A549 (cell line): Measurements from ENCODE around the gene POLRMT. TPM values are rescaled to one million over a fixed set of nuclear protein-coding genes. Genes with fewer than 3 reads are reported as not detected.
A peak's percentile ranks its signal among the peaks of the same experiment; 100 is the strongest.

Source experiments
- ATAC-seq, 2 experiments: fragments of 200-7000 bp in 1 of 2; fragments of >200 bp in 1 of 2; cut with Nextera tagmentation in 1 of 2; cut with Tn5 transposase in 1 of 2; 3 replicates each; pipeline versions ENCODE4 v1.8.0 to v1.9.1; 2018 to 2020; ENCODE audit warnings: mild to moderate bottlenecking in 1 of 2, moderate library complexity in 1 of 2
- CTCF ChIA-PET: fragments of 300-600 bp; sonication (Branson Sonifier 250); formaldehyde crosslinking; extraction: SDS; loops from one replicate; lab custom pipeline; 2021; ENCODE audit warnings: antibody characterized with exemption, inconsistent platforms; lab: Yijun Ruan, JAX
- POLR2A ChIA-PET: fragments of 350-600 bp; formaldehyde crosslinking; extraction: SDS; loops from one replicate; lab custom pipeline; 2021; ENCODE audit warnings: antibody characterized with exemption, inconsistent platforms; lab: Yijun Ruan, JAX
- DNase-seq, 2 experiments: peaks; one replicate each; pipeline versions ENCODE4 v3.0.0 to v3.0.0-alpha.2; 2011 to 2016; ENCODE audit warnings: low read depth in 1 of 2, low spot score in 1 of 2
- FAIRE-seq: peaks from 2 replicates; lab custom pipeline; 2011; peaks lifted over from hg19 to GRCh38; lab: Jason Lieb, UNC
- H3K27ac ChIP-seq, 2 experiments: fragments of >200 bp; sonication (Bioruptor Twin); formaldehyde crosslinking; 3 replicates each; pipeline ENCODE4 v1.5.1; 2016 to 2017
- H3K4me1 ChIP-seq: fragments of >200 bp; sonication (Bioruptor Twin); formaldehyde crosslinking; 3 replicates; pipeline ENCODE4 v1.6.1; 2016
- H3K4me2 ChIP-seq: fragments of >200 bp; sonication (Bioruptor Twin); formaldehyde crosslinking; 3 replicates; pipeline ENCODE4 v1.6.1; 2016
- H3K4me3 ChIP-seq: fragments of >200 bp; sonication (Bioruptor Twin); formaldehyde crosslinking; 3 replicates; pipeline ENCODE4 v1.5.1; 2016
- H3K9me3 ChIP-seq: fragments of >200 bp; sonication (Bioruptor Twin); formaldehyde crosslinking; 3 replicates; pipeline ENCODE4 v1.6.1; 2016
- CBX2 ChIP-seq: fragments of 200-600 bp; sonication (generic); IDR thresholded peaks from 2 replicates; pipeline ENCODE4 v1.6.1; 2016; ENCODE audit warnings: low read depth, mild to moderate bottlenecking, borderline replicate concordance
- EHF ChIP-seq: fragments of 250-450 bp; sonication (Bioruptor Pico); IDR thresholded peaks from 2 replicates; pipeline ENCODE4 v1.5.0; 2020; ENCODE audit warnings: mild to moderate bottlenecking
- EP300 ChIP-seq, 2 experiments: fragments of >200 bp; sonication (Bioruptor Twin); formaldehyde crosslinking; IDR thresholded peaks; 2 replicates in 1 of 2; 3 replicates in 1 of 2; pipeline ENCODE4 v1.6.1; 2016 to 2017
- FOSL2 ChIP-seq, 2 experiments: fragments of 450-650 bp in 1 of 2; fragments of >200 bp in 1 of 2; sonication (Bioruptor Twin) in 1 of 2; formaldehyde crosslinking; IDR thresholded peaks; 2 replicates each; pipeline versions ENCODE4 v1.5.0 to v1.6.1; 2016 to 2020; ENCODE audit warnings: mild to moderate bottlenecking in 1 of 2, moderate library complexity in 1 of 2
- GATA3 ChIP-seq: IDR thresholded peaks from 2 replicates; pipeline ENCODE4 v1.6.1; 2012; ENCODE audit warnings: borderline replicate concordance
- HDAC2 ChIP-seq: fragments of 200-600 bp; sonication (generic); IDR thresholded peaks from 2 replicates; pipeline ENCODE4 v1.6.1; 2016
- HMGXB4 ChIP-seq: fragments of 250-450 bp; sonication (Bioruptor Pico); IDR thresholded peaks from 2 replicates; pipeline ENCODE4 v1.5.0; 2021; ENCODE audit warnings: mild to moderate bottlenecking, moderate library complexity, borderline replicate concordance
- HOXB13 ChIP-seq: fragments of 250-450 bp; sonication (Bioruptor Pico); IDR thresholded peaks from 2 replicates; pipeline ENCODE4 v1.5.0; 2020; ENCODE audit warnings: low read depth, mild to moderate bottlenecking, moderate library complexity
- JUNB ChIP-seq: fragments of >200 bp; sonication (Bioruptor Twin); formaldehyde crosslinking; IDR thresholded peaks from 2 replicates; pipeline ENCODE4 v1.6.1; 2016
- MAX ChIP-seq: IDR thresholded peaks from 2 replicates; pipeline ENCODE4 v1.6.1; 2012
- MYC ChIP-seq: IDR thresholded peaks from 2 replicates; pipeline ENCODE4 v1.6.1; 2012; ENCODE audit warnings: mild to moderate bottlenecking, inconsistent platforms, low read length, improper control_type of control experiment, borderline replicate concordance
- RAD21 ChIP-seq, 2 experiments: fragments of >200 bp in 1 of 2; sonication (Bioruptor Twin) in 1 of 2; formaldehyde crosslinking in 1 of 2; IDR thresholded peaks in 1 of 2; conservative IDR thresholded peaks in 1 of 2; 2 replicates in 1 of 2; 3 replicates in 1 of 2; pipeline ENCODE4 v1.6.1; 2012 to 2018; ENCODE audit warnings: inconsistent platforms in 1 of 2
- RFX5 ChIP-seq: fragments of 450-650 bp; IDR thresholded peaks from 2 replicates; pipeline ENCODE4 v1.7.1; 2014; ENCODE audit warnings: antibody characterized with exemption, mild to moderate bottlenecking, moderate library complexity
- TFCP2L1 ChIP-seq: fragments of 250-450 bp; sonication (Bioruptor Pico); IDR thresholded peaks from 2 replicates; pipeline ENCODE4 v1.5.0; 2021; ENCODE audit warnings: mild to moderate bottlenecking
- ZNF302 ChIP-seq: fragments of 250-450 bp; sonication (Bioruptor Pico); IDR thresholded peaks from 2 replicates; pipeline ENCODE4 v1.9.0; 2021; ENCODE audit warnings: inconsistent platforms, mild to moderate bottlenecking, moderate library complexity
- WGBS: methylation state at CpG from one replicate; pipeline ENCODE4 v1.1.6; 2017; ENCODE audit errors: missing lambda C conversion rate; 5-methylcytosine and 5-hydroxymethylcytosine counted together
- polyA plus RNA-seq, 4 experiments: library from polyadenylated mRNA; depleted of rRNA in 3 of 4; stranded (reverse); fragments of >200 nt; fragmentation: RNase III in 1 of 4; extraction: RNeasy Plus Mini Kit Qiagen cat#74134 plus additional on column Dnase treatment in 1 of 4; gene quantifications; 2 replicates in 3 of 4; 3 replicates in 1 of 4; pipeline ENCODE4 v1.2.3, GENCODE V29; 2011 to 2017

POLRMT gene
- polyA plus RNA-seq, 2 of the 4 experiments (the other 2 are of a cell fraction): 41.9 to 68.8 TPM

- DNase-seq (peak in 1 of 2 experiments; percentile 58), FAIRE-seq (no peak), ATAC-seq (peak; percentile 23 to 29; a peak in 3 of 6 replicates)
- Histone ChIP-seq H3K4me2 (peak overlapping the region; percentile 44; the same call in 2 of the 3 replicates), H3K4me1 (peaks cover 40% of the 10 kb centered on the region), H3K9me3 (no peaks in the 10 kb centered on the region), H3K27ac (peak overlapping the region; percentile 72 to 86), H3K4me3 (no peak overlapping the region)
- WGBS: 70% methylated on average over 36 of the region's 36 CpGs
- CTCF ChIA-PET: interaction anchor here (1.4 to 1.7 kb wide), 2 partner anchors 13 to 27 kb away, joined by 3 to 4 read pairs; no protein-coding TSS in a partner anchor
- TF ChIP-seq EP300 (IDR thresholded peaks at IDR 0.05) (peak in 1 of 2 experiments; percentile 31; a peak in 1 of 5 replicates), HDAC2 (no peak)
- POLR2A ChIA-PET: interaction anchor here (0.5 kb wide), 1 partner anchor 20 kb away, joined by 5 read pairs; no protein-coding TSS in a partner anchor
These were observed 22.4 kb downstream of the POLRMT start for GRCh38 chr19:610801-611480.

GRCh38 chr19:610071-610800, 23.1 kb downstream of the POLRMT start:
- Histone ChIP-seq H3K27ac (peak overlapping the region; percentile 72 to 86; a peak in 5 of 6 replicates), H3K4me2 (peak overlapping the region; percentile 44), H3K9me3 (no peaks in the 10 kb centered on the region), H3K4me1 (peaks cover 40% of the 10 kb centered on the region), H3K4me3 (no peak overlapping the region)
- ChIA-PET POLR2A (no interaction called here), CTCF (interaction anchor here (1.4 kb wide), 1 partner anchor 26 kb away, joined by 3 read pairs; no protein-coding TSS in a partner anchor)
- FAIRE-seq (no peak), DNase-seq (no peak), ATAC-seq (peak in 1 of 2 experiments; percentile 24; a peak in 2 of 6 replicates)
- 76% methylated on average over 7 of the region's 38 CpGs for WGBS
- no peak for TF ChIP-seq JUNB
- no peak for TF ChIP-seq FOSL2 (IDR thresholded peaks at IDR 0.05)
- TF ChIP-seq FOSL2 (CRISPR knock-in tag; IDR thresholded peaks at IDR 0.05): no peak
- peak; percentile 50; the same call in 1 of the 2 replicates for TF ChIP-seq HOXB13
- TF ChIP-seq ZNF302 (CRISPR knock-in tag): no peak
- TF ChIP-seq EHF (CRISPR knock-in tag): no peak
- TF ChIP-seq RAD21 (conservative IDR thresholded peaks at IDR 0.05 in 1 of 2, IDR thresholded peaks at IDR 0.05 in 1 of 2): no peak
- no peak for TF ChIP-seq MAX
- TF ChIP-seq MYC: no peak
- no peak for TF ChIP-seq HMGXB4

GRCh38 chr19:609004-609346, 24.4 kb downstream of the POLRMT start:
- DNase-seq: peak in 1 of 2 experiments; percentile 55
- FAIRE-seq: no peak
- peak overlapping the region; percentile 72 to 86 for H3K27ac ChIP-seq
- 20% methylated on average over 1 of the region's 22 CpGs for WGBS
- no peaks in the 10 kb centered on the region for H3K9me3 ChIP-seq
- ChIA-PET CTCF (interaction anchor here (0.7 to 1.5 kb wide), 3 partner anchors 8 to 25 kb away, joined by 3 read pairs; no protein-coding TSS in a partner anchor), POLR2A (no interaction called here)
- H3K4me2 ChIP-seq: peak overlapping the region; percentile 43
- H3K4me1 ChIP-seq: peaks cover 40% of the 10 kb centered on the region
- TF ChIP-seq GATA3 (0 out of 2 replicates have a peak, but pooled peaks have one; percentile 13), RFX5 (no peak), EP300 (IDR thresholded peaks at IDR 0.05) (peak in 1 of 2 experiments; percentile 39; a peak in 1 of 5 replicates), HOXB13 (0 out of 2 replicates have a peak, but pooled peaks have one; percentile 2), CBX2 (no peak), TFCP2L1 (CRISPR knock-in tag) (no peak)
- H3K4me3 ChIP-seq: no peak overlapping the region
- ATAC-seq: peak; percentile 26 to 40; a peak in 4 of 6 replicates
